HL-60/S4 (cell line): ENCODE results near the gene FOS.

Experiments used
- in situ Hi-C: fragments of 300-500 bp; cut with MboI; formaldehyde crosslinking; loops from 2 replicates; pipeline ENCODE4 v1.14.3; 2022; ENCODE audit warnings: low sequenced_read_pairs

Gene FOS

DNA sequence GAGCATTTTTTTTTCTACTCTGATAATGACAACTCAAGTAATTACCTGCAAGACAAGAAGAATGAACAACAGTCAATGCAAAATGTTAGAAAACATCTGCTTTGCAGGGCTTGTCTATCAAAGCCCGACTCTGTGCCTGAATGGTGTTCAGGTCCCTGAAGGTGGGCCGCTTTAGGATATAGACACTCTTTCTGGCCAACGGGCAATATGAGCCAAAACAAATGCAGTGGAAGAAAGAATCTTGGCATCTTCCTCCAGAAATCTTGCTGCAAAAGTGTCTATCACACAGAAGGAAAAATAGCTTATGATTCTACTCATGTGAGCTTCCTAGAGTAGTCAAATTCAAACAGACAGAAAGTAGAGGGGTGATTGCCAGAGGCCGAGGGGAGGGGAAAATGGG lies 32.7 kb downstream of the FOS start:
- in situ Hi-C loops = loop anchor here (25.0 kb wide), 2 partner anchors 126 to 374 kb away; partner anchors contain the start of gene JDP2

GRCh38 chr14:75312341-75312740 lies 33.7 kb downstream of the FOS start:
- in situ Hi-C loops = loop anchor here (25.0 kb wide), 2 partner anchors 125 to 375 kb away; partner anchors contain the start of gene JDP2

GRCh38 chr14:75313294-75313693 lies 34.7 kb downstream of the FOS start:
- in situ Hi-C loops = loop anchor here (25.0 kb wide), 2 partner anchors 124 to 376 kb away; partner anchors contain the start of gene JDP2

DNA sequence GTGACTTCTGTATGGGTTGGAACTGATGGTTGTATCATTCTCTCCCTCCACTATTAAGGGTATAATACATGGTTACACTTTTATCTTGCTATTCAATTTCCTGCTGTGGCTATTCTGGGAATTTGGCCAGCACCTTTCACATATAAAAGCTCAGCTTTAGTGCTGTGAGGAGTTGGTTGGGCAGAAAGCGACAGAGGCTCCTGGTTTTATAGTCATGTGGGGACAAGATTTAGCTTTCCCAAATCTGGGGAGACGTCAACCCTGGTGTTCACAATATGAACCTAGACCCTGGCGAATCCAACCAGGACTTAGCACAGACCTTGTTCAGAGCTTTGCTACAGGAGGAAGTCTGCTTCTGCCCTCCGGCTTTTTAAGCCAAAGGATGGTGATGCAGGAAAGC lies 36.5 kb downstream of the FOS start:
- in situ Hi-C loops = loop anchor here (25.0 kb wide), 2 partner anchors 122 to 378 kb away; partner anchors contain the start of gene JDP2

GRCh38 chr14:75317148-75317547 lies 38.5 kb downstream of the FOS start:
- in situ Hi-C loops = loop anchor here (25.0 kb wide), 2 partner anchors 120 to 380 kb away; partner anchors contain the start of gene JDP2

GRCh38 chr14:75318353-75318752 lies 39.7 kb downstream of the FOS start:
- in situ Hi-C loops = loop anchor here (25.0 kb wide), 2 partner anchors 119 to 381 kb away; partner anchors contain the start of gene JDP2

DNA sequence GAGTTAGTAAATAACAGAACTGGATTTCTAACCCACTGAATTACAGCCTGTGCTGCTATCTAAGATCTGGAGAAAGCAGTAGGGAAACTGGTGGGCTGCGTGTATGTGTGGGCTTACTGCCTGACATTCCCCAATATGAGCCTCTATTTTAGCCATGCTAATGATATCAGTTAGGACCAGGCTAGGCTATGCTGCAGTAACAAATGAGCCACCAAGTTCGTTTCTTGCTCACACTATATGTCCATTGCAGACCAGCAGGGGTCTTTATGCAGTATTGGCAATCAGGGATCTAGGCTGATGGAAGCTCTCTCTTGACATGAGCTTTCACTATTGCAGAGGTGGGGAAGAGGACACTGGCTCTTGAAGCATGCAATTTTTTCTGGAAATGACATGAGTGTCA lies 40.4 kb downstream of the FOS start:
- in situ Hi-C loops = loop anchor here (25.0 kb wide), 2 partner anchors 118 to 382 kb away; partner anchors contain the start of gene JDP2

DNA sequence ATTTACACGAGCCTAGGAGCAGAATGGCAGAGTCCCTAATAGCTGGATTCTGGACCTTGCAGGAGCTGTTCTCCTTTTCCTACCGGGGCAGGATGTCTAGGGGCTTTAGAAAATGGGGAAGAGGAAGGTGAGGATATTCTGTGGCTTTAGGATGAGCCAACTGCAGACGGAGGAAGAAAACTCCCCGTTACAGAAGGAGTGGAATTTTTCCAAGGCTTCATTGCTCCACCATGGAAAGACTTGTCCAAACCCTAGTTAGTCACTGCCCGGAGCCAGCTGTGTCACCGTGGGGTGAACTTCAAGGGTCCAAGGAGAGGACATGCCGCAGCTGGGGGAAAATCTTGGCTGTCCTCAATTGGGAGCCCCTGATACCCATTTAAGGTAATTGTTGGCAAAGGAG lies 41.6 kb downstream of the FOS start:
- in situ Hi-C loops = loop anchor here (25.0 kb wide), 2 partner anchors 117 to 383 kb away; partner anchors contain the start of gene JDP2

- in situ Hi-C loops = loop anchor here (25.0 kb wide), 2 partner anchors 115 to 385 kb away; partner anchors contain the start of gene JDP2
Measured at GRCh38 chr14:75322746-75323145, 44.1 kb downstream of the FOS start.

DNA sequence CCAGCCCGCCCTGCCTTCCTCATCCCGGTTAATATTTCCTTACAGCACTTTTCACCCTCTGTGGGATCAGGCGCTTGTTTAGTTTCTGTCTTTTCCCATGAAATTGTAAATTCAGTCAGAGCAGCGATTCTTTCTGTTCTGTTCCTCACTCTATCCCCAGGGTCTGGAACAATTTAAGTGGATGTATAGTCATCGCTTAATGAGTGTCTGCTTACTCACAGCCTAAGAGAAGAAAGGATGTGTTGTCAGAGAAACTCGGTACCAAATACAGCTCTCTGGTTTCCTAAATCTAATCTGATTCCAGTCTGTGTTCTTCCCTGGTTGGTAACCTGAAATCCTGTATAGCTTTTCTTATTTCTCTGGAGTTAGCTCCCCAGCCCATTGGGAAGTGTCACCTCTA lies 44.9 kb downstream of the FOS start:
- in situ Hi-C loops = loop anchor here (25.0 kb wide), 2 partner anchors 114 to 386 kb away; partner anchors contain the start of gene JDP2

- in situ Hi-C loops = no loop called here
Measured at GRCh38 chr14:75328558-75329155, 50.0 kb downstream of the FOS start.

GRCh38 chr14:75329369-75329768 lies 50.7 kb downstream of the FOS start:
- in situ Hi-C loops = no loop called here

DNA sequence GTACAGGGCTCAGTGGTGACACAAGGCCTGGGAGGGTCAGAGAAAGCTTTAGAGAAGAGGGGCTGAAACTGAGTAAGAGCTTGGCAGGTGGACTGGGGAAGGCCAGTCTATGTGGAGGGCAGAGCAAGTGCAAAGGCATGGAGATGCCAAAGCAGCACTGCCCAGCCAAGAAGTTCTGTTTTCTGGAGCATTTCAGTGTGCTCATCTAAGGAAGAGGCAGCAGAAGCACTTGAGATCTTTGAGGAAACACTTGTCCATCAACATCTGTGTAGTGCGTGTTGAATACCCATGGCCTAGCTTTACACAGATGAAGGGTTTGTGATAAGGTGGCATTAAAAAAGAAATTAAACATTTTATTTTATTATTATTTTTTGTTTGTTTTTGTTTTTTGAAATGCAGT lies 52.8 kb downstream of the FOS start:
- in situ Hi-C loops = no loop called here
